VCaP (cell line): ENCODE results near the gene FRY.

Experiments
- H3K27ac ChIP-seq: fragments of 450-650 bp; 2 replicates; pipeline ENCODE4 v1.5.1; 2017
- TF ChIP-seq, protein P1 (sequence below): fragments of 450-650 bp; conservative IDR thresholded peaks from 2 replicates; pipeline ENCODE4 v1.5.1; 2017; ENCODE audit warnings: mild to moderate bottlenecking, moderate library complexity

The FRY gene

DNA sequence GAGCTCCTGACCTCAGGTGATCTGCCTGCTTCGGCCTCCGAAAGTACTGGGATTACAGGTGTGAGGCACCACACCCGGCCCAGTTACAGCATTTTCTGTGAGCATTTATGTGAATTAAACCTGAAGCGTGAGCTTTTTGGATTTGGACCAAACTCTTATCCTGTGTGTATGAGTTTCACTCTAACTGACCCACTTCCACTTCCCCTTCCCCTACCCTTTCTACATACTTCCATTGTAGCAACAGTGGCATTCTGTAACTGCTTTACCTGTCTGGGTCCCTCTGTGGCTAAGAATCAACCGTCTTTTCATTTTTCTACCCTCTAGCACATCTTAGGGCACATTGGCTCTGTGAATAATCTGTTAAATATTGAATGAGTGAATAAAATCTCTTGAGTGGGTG lies 16.2 kb downstream of the FRY start:
- peak overlapping the region; percentile 73 for H3K27ac ChIP-seq

DNA sequence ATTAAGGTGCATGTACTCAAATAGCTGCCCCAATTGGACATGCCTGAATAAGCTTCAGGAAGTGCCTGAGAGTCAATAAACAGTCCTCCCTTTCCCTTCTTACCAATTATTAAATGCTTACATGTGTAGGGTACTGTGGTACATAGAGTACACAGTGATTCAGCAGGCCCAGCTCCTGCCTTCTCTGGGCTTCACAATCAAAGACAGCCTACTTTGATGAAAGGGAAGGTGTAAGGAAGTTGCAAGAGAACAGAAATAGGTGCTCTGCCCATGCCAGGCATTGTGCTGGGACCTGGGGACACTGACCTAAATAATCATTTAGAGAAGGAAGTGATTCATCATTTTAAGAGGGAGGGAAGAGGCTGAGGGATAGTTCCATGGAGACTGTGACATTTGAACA lies 17.2 kb downstream of the FRY start:
- H3K27ac ChIP-seq, result peak overlapping the region; percentile 73
- TF ChIP-seq, protein P1, sequence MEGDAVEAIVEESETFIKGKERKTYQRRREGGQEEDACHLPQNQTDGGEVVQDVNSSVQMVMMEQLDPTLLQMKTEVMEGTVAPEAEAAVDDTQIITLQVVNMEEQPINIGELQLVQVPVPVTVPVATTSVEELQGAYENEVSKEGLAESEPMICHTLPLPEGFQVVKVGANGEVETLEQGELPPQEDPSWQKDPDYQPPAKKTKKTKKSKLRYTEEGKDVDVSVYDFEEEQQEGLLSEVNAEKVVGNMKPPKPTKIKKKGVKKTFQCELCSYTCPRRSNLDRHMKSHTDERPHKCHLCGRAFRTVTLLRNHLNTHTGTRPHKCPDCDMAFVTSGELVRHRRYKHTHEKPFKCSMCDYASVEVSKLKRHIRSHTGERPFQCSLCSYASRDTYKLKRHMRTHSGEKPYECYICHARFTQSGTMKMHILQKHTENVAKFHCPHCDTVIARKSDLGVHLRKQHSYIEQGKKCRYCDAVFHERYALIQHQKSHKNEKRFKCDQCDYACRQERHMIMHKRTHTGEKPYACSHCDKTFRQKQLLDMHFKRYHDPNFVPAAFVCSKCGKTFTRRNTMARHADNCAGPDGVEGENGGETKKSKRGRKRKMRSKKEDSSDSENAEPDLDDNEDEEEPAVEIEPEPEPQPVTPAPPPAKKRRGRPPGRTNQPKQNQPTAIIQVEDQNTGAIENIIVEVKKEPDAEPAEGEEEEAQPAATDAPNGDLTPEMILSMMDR, result no peak

More for the DNA sequence above, 16.2 kb downstream of the FRY start:
- TF ChIP-seq, protein P1, result no peak

DNA sequence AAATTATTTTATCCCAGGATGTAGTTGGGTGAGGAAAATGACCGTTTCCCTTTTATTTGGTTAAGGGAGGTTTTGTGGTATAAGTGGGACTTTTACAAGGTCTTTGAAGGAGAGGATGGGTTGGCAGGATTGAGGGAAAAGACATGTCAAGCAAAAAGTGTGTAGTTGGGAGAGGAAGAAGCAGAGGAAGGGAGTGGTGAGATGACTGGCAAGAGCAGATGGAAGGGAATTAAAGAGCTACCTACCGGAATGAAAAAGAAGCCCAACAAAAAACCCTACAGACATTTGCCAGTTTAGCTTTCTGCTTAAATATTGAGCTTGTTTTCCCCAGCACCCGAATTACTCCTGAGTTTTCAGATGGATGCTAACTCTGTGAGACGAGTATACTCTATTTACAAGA lies 19.6 kb downstream of the FRY start:
- TF ChIP-seq, protein P1, result no peak
- H3K27ac ChIP-seq, result no peak overlapping the region

DNA sequence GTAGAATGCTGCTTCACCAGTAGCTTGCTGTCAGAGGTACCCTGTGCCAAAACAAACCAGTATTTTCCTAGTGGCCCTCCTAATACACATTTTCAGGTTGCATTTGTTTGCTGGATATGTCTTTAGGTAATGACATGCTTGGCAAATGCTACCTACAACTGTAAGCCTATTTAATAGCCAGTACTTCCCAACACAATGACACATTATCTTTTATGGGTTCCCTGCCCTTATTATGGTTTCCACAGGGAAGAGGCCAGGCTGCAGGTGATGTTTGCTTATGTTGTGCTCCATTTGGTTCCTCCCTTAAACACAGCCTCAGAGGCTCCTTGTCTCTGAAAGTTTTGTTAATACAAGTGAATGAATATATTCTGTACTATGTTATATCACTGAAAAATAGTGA lies 24.7 kb downstream of the FRY start:
- peak overlapping the region; percentile 53 for H3K27ac ChIP-seq
- TF ChIP-seq, protein P1, result no peak

DNA sequence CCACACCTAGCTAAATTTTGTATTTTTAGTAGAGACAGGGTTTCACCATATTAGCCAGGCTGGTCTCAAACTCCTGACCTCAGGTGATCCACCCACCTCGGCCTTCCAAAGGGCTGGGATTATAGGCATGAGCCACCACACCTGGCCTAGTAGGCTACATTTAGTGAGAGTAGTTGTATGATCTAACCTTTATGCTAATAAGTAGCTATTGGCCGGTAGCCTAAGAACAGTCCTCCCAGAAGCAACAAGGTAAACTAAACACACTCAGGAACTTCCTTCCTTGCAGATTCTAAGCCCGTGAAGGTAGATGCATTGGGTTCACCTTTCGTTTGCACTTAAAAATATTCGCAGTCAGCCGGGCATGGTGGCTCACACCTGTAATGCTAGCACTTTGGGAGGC lies 25.8 kb downstream of the FRY start:
- H3K27ac ChIP-seq, result 0 out of 2 replicates have a peak overlapping the region, but pooled peaks have one; percentile 53

DNA sequence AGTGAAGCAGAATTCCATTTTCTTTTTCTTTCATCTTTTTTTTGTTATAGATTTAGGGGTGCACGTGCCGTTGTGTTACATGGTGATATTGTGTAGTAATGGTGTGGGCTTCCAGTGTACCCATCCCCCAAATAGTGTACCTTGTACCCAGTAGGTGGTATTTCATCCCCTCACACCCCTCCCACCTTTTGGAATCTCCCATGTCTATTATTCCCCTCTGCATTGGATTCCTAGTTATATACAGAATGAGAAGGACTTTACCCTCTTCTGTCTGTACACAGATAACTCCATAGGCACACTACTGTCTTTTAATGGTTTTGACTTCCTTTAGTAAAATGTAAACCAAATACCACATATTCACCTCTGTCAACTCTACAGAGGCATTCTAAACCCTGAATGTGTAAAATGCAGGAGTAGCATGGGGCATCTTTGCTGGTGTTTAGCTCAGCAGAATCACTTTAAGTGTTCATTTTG lies 28.0 kb downstream of the FRY start:
- TF ChIP-seq, protein P1, result no peak
- H3K27ac ChIP-seq, result no peak overlapping the region

DNA sequence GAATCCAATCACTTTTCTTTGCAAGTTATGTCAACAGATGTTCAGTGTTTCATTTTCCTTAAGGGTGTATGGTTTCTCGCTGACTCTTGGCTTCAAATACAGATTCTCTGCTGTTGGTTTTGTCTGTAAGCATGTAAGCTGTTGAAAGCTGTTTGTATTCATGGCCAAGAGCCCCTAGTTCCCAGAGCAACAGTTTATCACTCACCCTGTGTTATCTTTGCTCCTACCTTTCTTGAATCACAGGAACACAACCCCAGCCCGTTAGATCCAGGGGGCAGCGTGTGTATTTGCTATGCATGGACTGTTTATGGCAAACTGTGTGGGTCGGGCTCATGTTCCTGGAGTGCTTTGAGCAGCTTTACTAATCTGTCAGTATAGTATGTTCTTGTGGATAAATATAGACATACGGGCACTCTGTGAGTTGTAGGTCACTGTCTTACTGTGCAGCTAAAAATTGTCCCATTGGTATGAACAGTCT lies 28.9 kb downstream of the FRY start:
- TF ChIP-seq, protein P1, result no peak
- H3K27ac ChIP-seq, result no peak overlapping the region

DNA sequence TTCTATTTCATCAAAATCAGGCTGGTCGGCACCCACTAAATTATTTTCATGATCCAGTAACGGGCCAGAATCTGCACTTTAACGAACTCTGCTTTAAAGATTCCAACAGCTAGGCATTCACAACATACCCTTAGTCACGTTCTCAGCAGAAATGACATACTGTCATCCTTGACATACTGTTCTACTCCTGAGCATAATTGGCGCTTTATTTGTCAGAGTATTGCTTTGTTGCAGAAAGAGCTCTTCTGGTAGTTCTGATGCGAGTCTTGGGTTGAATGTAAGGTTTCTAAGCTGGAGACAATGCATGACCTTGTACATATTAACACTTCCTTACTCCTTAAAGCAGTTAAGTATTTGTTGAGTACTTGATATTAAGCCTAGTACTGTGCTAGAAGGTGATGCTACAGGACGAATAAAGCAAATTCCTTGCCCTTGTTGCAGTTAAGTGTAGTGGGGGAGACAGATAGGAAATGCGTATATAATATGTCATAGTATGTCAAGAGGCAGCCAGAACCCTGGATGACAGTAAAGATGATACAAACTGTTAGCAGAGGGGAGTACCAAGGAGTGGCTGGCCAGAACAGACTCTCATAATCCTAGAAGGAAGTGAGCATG lies 32.2 kb downstream of the FRY start:
- H3K27ac ChIP-seq, result no peak overlapping the region
- TF ChIP-seq, protein P1, result no peak
